HepG2 (cell line): ENCODE measurements around the gene PLD2. TPM values are rescaled to one million over a fixed set of nuclear protein-coding genes. Genes with fewer than 3 reads are reported as not detected.

Experiments used
- ATAC-seq: fragments of 200-7000 bp; cut with Tn5 transposase; 3 replicates; pipeline ENCODE4 v1.9.1; 2020; ENCODE audit warnings: mild to moderate bottlenecking, moderate library complexity
- BruUV-seq: library from RNA; stranded (reverse); fragments of 400-500 nt; replicated peaks from 2 replicates; lab custom pipeline; 2021; lab: Mats Ljungman, UMichigan
- CTCF ChIA-PET: fragments of 300-600 bp; formaldehyde crosslinking; extraction: SDS; loops from one replicate; lab custom pipeline; 2021; ENCODE audit warnings: low total read pairs, inconsistent platforms, low intra/inter-chr PET ratio; lab: Yijun Ruan, JAX
- POLR2A ChIA-PET: fragments of 350-600 bp; sonication (Branson Sonifier 250); formaldehyde crosslinking; loops from one replicate; lab custom pipeline; 2020; ENCODE audit warnings: antibody characterized with exemption, inconsistent platforms; lab: Yijun Ruan, JAX
- DNase-seq: peaks from one replicate; pipeline ENCODE4 v3.0.0-alpha.2; 2015; ENCODE audit warnings: low spot score
- FAIRE-seq: peaks from 3 replicates; lab custom pipeline; 2011; peaks lifted over from hg19 to GRCh38; lab: Jason Lieb, UNC
- H2AFZ ChIP-seq: one replicate; pipeline ENCODE4 v1.6.1; 2011; ENCODE audit warnings: low read length, inconsistent platforms
- H3K27ac ChIP-seq: fragments of 300-600 bp; 3 replicates; pipeline ENCODE4 v1.8.0; 2011; ENCODE audit warnings: mixed run types, mild to moderate bottlenecking, mixed read lengths, low read length, inconsistent platforms; ENCODE audit not compliant: insufficient read depth; ENCODE audit errors: extremely low read length
- H3K27me3 ChIP-seq, 2 experiments: fragments of 200-600 bp in 1 of 2; 2 replicates in 1 of 2; 3 replicates in 1 of 2; pipeline versions ENCODE4 v1.6.0 to v1.8.0; 2011; ENCODE audit warnings: low read length in 2 of 2, mild to moderate bottlenecking in 2 of 2, moderate library complexity in 2 of 2, inconsistent platforms in 1 of 2; ENCODE audit not compliant: insufficient read depth in 2 of 2, control insufficient read depth in 1 of 2
- H3K36me3 ChIP-seq, 2 experiments: fragments of 200-600 bp in 1 of 2; replicated peaks in 1 of 2; 2 replicates in 1 of 2; 3 replicates in 1 of 2; pipeline versions ENCODE4 v1.5.1 to v1.8.0; 2011; ENCODE audit warnings: low read length in 2 of 2, inconsistent platforms in 1 of 2; ENCODE audit not compliant: insufficient read depth in 2 of 2, control insufficient read depth in 1 of 2
- H3K4me1 ChIP-seq: 2 replicates; pipeline ENCODE4 v1.5.1; 2012; ENCODE audit warnings: low read length, inconsistent platforms; ENCODE audit not compliant: insufficient read depth
- H3K4me2 ChIP-seq: 2 replicates; pipeline ENCODE4 v1.6.0; 2011; ENCODE audit warnings: low read depth, low read length, inconsistent platforms
- H3K4me3 ChIP-seq, 3 experiments: fragments of 200-600 bp in 1 of 3; sonication (generic), shearing (Covaris generic) in 1 of 3; replicated peaks in 1 of 3; 2 replicates each; pipeline ENCODE4 v1.5.1; 2011 to 2016; ENCODE audit warnings: low read length in 3 of 3, inconsistent platforms in 2 of 3, low read depth in 2 of 3, mild to moderate bottlenecking in 2 of 3, control low read depth in 1 of 3, mixed read lengths in 1 of 3; ENCODE audit not compliant: insufficient read depth in 1 of 3
- H3K79me2 ChIP-seq: one replicate; pipeline ENCODE4 v1.6.1; 2011; ENCODE audit warnings: low read length, inconsistent platforms; ENCODE audit not compliant: insufficient read depth
- H3K9ac ChIP-seq: 2 replicates; pipeline ENCODE4 v1.6.0; 2011; ENCODE audit warnings: mild to moderate bottlenecking, low read depth, low read length, inconsistent platforms; ENCODE audit not compliant: insufficient read depth
- H3K9me3 ChIP-seq: 2 replicates; pipeline ENCODE4 v1.5.1; 2012; ENCODE audit warnings: mild to moderate bottlenecking, low read length
- H4K20me1 ChIP-seq: 2 replicates; pipeline ENCODE4 v1.6.0; 2011; ENCODE audit warnings: inconsistent platforms, mild to moderate bottlenecking, low read length, moderate library complexity; ENCODE audit not compliant: insufficient read depth
- MAFG ChIP-seq: sonication (generic); formaldehyde crosslinking; IDR thresholded peaks from 2 replicates; pipeline ENCODE4 v1.5.1; 2020; ENCODE audit warnings: mild to moderate bottlenecking, missing genetic modification reagents
- MTF1 ChIP-seq: sonication (generic); formaldehyde crosslinking; IDR thresholded peaks from 2 replicates; pipeline ENCODE4 v1.5.0; 2020; ENCODE audit warnings: missing genetic modification reagents
- POGZ ChIP-seq: sonication (generic); formaldehyde crosslinking; IDR thresholded peaks from 2 replicates; pipeline ENCODE4 v1.4.0; 2020; ENCODE audit warnings: mild to moderate bottlenecking, missing genetic modification reagents
- REL ChIP-seq: sonication (generic); formaldehyde crosslinking; conservative IDR thresholded peaks from 2 replicates; pipeline ENCODE4 v1.8.0; 2022; ENCODE audit warnings: mild to moderate bottlenecking, missing genetic modification reagents, moderate library complexity
- ZNF207 ChIP-seq: fragments of 450-650 bp; IDR thresholded peaks from 2 replicates; pipeline ENCODE4 v1.6.1; 2016; ENCODE audit warnings: antibody characterized with exemption, borderline replicate concordance
- ZNF773 ChIP-seq: sonication (generic); formaldehyde crosslinking; IDR thresholded peaks from 2 replicates; pipeline ENCODE4 v1.4.0; 2020; ENCODE audit warnings: missing genetic modification reagents, borderline replicate concordance
- WGBS: methylation state at CpG from one replicate; pipeline ENCODE4 v1.1.6; 2017; ENCODE audit warnings: low lambda C conversion rate; 5-methylcytosine and 5-hydroxymethylcytosine counted together
- in situ Hi-C: cut with HindIII; loops from 2 replicates; pipeline ENCODE4 v1.10.0; 2017; ENCODE audit warnings: low pct_unique_long_range_greater_than_20kb; ENCODE audit not compliant: extremely low pct_ligation_motif_present
- intact Hi-C: fragments of 100-400 bp; cut with micrococcal nuclease; formaldehyde crosslinking; loops from one replicate; pipeline ENCODE4 v1.10.0; 2022; ENCODE audit not compliant: unreplicated experiment
- polyA plus RNA-seq, 8 experiments: library from polyadenylated mRNA; depleted of rRNA in 3 of 8; stranded (reverse) in 7 of 8; unstranded in 1 of 8; fragments of >200 nt; fragmentation: Illumina TruSeq in 4 of 8; extraction: Trizol in 4 of 8; gene quantifications; 2 replicates each; pipeline versions ENCODE4 v1.2.1 to v1.2.3, GENCODE V29; 2011 to 2016; ENCODE audit warnings: low read depth in 4 of 8, missing spikeins in 1 of 8, mixed read lengths in 1 of 8; ENCODE audit not compliant: insufficient read depth in 1 of 8
- total RNA-seq, 5 experiments: library from RNA; depleted of rRNA; stranded (reverse); fragments of >200 nt; fragmentation: Illumina TruSeq; extraction: Trizol; gene quantifications; 2 replicates each; pipeline ENCODE4 v1.2.3, GENCODE V29; 2016; ENCODE audit warnings: low read depth in 1 of 5
- TF ChIP-seq, protein P1 (sequence below): sonication (generic); formaldehyde crosslinking; IDR thresholded peaks from 2 replicates; pipeline ENCODE4 v1.9.0; 2021; ENCODE audit warnings: mild to moderate bottlenecking, missing genetic modification reagents

The PLD2 gene
- total and polyA plus RNA-seq, 2 of the 13 experiments (the other 11 are each of a cell fraction or from before 2014, with no cell fraction given) = 13.4 to 29.7 TPM

DNA sequence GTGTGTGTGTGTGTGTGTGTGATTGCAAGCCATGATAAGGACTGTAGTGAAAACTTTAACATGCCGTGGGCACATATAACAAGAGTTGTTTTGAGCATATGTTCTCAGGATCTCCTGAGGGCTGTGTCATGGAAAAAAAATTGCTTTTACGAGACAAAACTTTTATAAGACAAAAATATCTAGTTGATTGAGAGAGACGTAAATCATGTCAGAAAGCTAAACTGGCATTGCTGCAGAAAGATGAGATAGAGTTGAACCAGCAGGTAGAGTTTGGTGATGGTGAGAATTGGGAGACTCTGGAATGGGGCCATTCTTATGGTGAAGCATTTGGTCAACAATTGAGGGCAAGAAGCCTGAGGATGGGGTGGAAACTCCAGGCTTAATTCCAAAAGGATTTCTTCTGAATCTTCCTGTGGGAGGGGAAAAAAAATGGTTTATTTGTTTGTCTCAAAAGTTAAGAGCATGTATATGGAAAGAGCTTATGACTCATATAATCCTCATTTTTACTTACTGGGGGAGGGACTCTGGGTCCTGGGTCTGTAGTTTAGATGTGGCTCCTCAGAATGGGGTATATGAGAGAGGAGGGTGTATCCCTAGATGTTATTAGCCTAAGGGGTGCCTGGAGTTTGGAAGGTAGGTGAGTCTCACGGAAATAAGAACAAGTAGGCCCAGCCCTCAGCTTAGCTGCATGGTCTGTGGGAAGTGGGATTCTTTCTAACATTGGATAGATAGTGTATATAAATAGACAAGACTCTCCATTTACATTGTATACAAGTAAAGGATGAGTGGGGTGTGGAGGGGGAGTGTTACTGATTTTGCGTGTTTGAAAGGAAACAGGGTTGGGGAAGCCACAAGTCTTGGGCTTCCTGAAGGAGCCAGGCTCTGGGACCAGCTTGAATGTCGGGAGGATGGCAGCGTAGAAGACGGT, 33.3 kb downstream of the PLD2 start:
- 95% methylated on average over 8 of the region's 8 CpGs for WGBS
- POLR2A ChIA-PET = interaction anchor here (0.6 kb wide), 1 partner anchor 12 kb away, joined by 3 read pairs; no protein-coding TSS in a partner anchor
- H3K27ac ChIP-seq = no peak overlapping the region
- peaks cover 41% of the 10 kb centered on the region for H4K20me1 ChIP-seq
- H3K4me3 ChIP-seq = no peak overlapping the region
- CTCF ChIA-PET = no interaction called here
- H3K9ac ChIP-seq = no peak overlapping the region
- H3K27me3 ChIP-seq = no peaks in the 10 kb centered on the region
- H3K36me3 ChIP-seq = peaks cover 5 to 29% of the 10 kb centered on the region in 2 experiments; a peak in 4 of 5 replicates
- no peak for DNase-seq
- intact Hi-C loops = loop anchor here (10.0 kb wide), 1 partner anchor 45 kb away; no protein-coding TSS in a partner anchor
- peaks cover 89% of the 10 kb centered on the region for H3K79me2 ChIP-seq
- no peak overlapping the region for H3K4me2 ChIP-seq
- no peaks in the 10 kb centered on the region for H3K9me3 ChIP-seq
- H2AFZ ChIP-seq = no peak overlapping the region
- no peak for FAIRE-seq
- H3K4me1 ChIP-seq = peaks cover 64% of the 10 kb centered on the region
- in situ Hi-C loops = no loop called here
- no TSS peak for BruUV-seq
- no peak for ATAC-seq
- no peak for TF ChIP-seq ZNF207
- no peak for TF ChIP-seq MTF1 (CRISPR knock-in tag)
- TF ChIP-seq ZNF773 (CRISPR knock-in tag) = no peak
- TF ChIP-seq, protein P1, sequence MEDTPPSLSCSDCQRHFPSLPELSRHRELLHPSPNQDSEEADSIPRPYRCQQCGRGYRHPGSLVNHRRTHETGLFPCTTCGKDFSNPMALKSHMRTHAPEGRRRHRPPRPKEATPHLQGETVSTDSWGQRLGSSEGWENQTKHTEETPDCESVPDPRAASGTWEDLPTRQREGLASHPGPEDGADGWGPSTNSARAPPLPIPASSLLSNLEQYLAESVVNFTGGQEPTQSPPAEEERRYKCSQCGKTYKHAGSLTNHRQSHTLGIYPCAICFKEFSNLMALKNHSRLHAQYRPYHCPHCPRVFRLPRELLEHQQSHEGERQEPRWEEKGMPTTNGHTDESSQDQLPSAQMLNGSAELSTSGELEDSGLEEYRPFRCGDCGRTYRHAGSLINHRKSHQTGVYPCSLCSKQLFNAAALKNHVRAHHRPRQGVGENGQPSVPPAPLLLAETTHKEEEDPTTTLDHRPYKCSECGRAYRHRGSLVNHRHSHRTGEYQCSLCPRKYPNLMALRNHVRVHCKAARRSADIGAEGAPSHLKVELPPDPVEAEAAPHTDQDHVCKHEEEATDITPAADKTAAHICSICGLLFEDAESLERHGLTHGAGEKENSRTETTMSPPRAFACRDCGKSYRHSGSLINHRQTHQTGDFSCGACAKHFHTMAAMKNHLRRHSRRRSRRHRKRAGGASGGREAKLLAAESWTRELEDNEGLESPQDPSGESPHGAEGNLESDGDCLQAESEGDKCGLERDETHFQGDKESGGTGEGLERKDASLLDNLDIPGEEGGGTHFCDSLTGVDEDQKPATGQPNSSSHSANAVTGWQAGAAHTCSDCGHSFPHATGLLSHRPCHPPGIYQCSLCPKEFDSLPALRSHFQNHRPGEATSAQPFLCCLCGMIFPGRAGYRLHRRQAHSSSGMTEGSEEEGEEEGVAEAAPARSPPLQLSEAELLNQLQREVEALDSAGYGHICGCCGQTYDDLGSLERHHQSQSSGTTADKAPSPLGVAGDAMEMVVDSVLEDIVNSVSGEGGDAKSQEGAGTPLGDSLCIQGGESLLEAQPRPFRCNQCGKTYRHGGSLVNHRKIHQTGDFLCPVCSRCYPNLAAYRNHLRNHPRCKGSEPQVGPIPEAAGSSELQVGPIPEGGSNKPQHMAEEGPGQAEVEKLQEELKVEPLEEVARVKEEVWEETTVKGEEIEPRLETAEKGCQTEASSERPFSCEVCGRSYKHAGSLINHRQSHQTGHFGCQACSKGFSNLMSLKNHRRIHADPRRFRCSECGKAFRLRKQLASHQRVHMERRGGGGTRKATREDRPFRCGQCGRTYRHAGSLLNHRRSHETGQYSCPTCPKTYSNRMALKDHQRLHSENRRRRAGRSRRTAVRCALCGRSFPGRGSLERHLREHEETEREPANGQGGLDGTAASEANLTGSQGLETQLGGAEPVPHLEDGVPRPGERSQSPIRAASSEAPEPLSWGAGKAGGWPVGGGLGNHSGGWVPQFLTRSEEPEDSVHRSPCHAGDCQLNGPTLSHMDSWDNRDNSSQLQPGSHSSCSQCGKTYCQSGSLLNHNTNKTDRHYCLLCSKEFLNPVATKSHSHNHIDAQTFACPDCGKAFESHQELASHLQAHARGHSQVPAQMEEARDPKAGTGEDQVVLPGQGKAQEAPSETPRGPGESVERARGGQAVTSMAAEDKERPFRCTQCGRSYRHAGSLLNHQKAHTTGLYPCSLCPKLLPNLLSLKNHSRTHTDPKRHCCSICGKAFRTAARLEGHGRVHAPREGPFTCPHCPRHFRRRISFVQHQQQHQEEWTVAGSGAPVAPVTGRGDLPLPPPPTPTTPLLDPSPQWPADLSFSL (CRISPR knock-in tag) = no peak
- TF ChIP-seq REL (CRISPR knock-in tag) = no peak
- no peak for TF ChIP-seq POGZ (CRISPR knock-in tag)
- TF ChIP-seq MAFG (CRISPR knock-in tag) = no peak
